Subcutaneous adipose tissue (tissue), 4 donors: ENCODE results near the gene RDH12. TPM values are rescaled to one million over a fixed set of nuclear protein-coding genes. Genes with fewer than 3 reads are reported as not detected.

Experiments
- total RNA-seq, 4 donors: library from RNA; depleted of rRNA; stranded (reverse); fragments of >200 nt; gene quantifications; one replicate each; pipeline ENCODE4 v1.1.0, GENCODE V29; 2016
- TF ChIP-seq, protein P1 (sequence below): fragments of 450-650 bp; IDR thresholded peaks from one replicate; pipeline ENCODE4 v1.5.1; 2016; ENCODE audit warnings: low read depth, mild to moderate bottlenecking, control low read depth, antibody characterized with exemption, moderate library complexity

Gene RDH12
- total RNA-seq, 4 donors from 2014 or later, result 1.5 TPM; not detected in 3

GRCh38 chr14:67683842-67684241 is 17.8 kb upstream of the RDH12 start:
- TF ChIP-seq, protein P1, sequence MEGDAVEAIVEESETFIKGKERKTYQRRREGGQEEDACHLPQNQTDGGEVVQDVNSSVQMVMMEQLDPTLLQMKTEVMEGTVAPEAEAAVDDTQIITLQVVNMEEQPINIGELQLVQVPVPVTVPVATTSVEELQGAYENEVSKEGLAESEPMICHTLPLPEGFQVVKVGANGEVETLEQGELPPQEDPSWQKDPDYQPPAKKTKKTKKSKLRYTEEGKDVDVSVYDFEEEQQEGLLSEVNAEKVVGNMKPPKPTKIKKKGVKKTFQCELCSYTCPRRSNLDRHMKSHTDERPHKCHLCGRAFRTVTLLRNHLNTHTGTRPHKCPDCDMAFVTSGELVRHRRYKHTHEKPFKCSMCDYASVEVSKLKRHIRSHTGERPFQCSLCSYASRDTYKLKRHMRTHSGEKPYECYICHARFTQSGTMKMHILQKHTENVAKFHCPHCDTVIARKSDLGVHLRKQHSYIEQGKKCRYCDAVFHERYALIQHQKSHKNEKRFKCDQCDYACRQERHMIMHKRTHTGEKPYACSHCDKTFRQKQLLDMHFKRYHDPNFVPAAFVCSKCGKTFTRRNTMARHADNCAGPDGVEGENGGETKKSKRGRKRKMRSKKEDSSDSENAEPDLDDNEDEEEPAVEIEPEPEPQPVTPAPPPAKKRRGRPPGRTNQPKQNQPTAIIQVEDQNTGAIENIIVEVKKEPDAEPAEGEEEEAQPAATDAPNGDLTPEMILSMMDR, result no peak

- TF ChIP-seq, protein P1, result no peak
These were observed 11.7 kb upstream of the RDH12 start for GRCh38 chr14:67690011-67690410.

DNA sequence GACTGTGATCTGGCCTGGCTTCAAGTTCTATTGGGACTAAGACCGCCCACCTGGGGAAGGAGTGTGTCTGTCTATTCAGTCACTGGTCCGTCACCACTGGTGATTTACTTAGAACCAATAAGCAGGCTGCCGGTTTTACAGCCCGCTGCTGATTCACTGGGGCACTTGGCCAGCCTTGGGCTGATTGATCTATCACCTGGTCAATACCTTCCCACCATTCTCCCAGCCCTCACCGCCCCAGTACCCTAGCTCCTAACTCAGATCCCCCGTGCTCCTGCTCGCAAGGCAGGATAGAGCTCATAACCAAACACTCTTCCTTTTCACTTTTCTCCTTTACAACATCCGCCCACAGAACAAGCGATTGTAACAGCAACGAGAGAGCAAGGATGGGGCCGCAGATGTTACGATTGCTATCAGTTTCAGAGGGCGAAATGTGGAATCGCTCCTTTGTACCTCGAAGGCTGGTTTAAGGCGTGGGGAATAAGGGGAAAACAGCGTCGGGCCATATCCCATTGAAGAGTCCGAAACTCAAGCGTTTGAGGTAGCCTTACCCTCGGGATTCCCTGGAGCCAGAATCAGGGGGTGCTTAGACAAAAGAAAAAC is 6.8 kb upstream of the RDH12 start:
- TF ChIP-seq, protein P1, result no peak

GRCh38 chr14:67695394-67695949 is 6.2 kb upstream of the RDH12 start, which contains the start of gene RDH11:
Gene RDH11 (minus strand): TSS chr14:67695764. CDS start chr14:67695703, 61 bp downstream.
- TF ChIP-seq, protein P1, result no peak

DNA sequence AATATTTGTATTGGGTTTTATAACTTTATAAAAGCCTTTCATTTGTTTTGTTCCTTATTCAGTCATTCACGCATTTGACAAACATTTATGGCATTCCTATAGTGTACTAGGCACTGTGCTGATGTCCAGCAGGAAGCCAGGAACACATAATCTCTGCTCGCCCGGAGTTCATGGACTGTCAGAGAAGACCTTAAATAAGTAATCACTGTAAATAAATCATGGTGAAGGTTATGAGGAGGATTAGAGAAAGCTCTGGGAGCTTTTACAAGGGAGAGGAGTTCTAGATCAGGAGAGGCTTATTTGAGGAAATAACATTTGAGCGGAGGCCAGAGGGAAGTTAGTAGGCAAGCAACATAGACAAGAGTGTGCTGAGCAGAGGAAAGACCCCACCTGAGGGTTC is 4.7 kb upstream of the RDH12 start:
- TF ChIP-seq, protein P1, result no peak

DNA sequence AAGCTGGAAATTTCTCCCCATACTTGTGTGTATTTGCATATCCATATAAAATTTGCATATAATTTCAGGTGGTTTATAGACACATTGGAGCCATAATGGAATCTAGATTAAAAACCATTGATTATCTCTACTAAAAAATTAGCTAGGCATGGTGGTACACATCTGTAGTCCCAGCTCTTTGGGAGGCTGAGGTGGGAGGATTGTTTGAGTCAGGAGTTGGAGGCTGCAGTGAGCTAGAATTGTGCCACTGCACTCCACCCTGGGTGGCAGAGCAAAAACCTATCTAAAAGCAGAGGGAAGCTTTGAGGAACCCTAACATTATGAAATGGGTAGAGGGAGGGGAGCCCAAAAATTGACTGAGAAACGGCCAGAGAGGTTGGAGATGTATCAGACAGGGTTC is 3.5 kb upstream of the RDH12 start:
- TF ChIP-seq, protein P1, result no peak

- TF ChIP-seq, protein P1, result no peak
These were observed 2.3 kb downstream of the RDH12 start for GRCh38 chr14:67703997-67704396.
